ENCODE data around the gene WDR90.

DNA sequence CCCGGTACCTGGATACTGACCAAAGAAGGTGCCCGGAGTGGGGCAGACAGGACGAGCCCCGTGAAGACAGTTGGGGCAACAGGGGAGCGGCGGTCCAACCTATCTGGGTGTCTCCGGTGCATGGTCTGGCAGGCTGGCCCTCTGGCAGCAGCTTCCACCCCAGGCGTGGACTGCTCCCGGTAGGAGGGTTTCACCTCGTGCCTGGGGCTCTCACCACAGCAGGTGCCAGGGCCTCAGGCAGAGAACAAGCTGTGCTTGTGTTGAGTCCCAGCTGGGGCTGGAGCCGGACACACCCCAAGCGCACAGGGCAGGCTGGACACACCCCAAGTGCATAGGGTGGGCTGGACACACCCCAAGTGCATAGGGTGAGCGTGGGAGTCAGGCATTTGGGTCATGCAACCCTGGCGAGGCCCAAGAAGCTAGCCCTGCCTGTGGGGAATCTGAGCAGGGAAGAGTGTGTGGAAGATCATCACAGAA, 57.9 kb downstream of the WDR90 start:
- TF ChIP-seq, protein P1, sequence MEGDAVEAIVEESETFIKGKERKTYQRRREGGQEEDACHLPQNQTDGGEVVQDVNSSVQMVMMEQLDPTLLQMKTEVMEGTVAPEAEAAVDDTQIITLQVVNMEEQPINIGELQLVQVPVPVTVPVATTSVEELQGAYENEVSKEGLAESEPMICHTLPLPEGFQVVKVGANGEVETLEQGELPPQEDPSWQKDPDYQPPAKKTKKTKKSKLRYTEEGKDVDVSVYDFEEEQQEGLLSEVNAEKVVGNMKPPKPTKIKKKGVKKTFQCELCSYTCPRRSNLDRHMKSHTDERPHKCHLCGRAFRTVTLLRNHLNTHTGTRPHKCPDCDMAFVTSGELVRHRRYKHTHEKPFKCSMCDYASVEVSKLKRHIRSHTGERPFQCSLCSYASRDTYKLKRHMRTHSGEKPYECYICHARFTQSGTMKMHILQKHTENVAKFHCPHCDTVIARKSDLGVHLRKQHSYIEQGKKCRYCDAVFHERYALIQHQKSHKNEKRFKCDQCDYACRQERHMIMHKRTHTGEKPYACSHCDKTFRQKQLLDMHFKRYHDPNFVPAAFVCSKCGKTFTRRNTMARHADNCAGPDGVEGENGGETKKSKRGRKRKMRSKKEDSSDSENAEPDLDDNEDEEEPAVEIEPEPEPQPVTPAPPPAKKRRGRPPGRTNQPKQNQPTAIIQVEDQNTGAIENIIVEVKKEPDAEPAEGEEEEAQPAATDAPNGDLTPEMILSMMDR (IDR thresholded peaks at IDR 0.05) = no peak
- TF ChIP-seq EZH2 (IDR thresholded peaks at IDR 0.05) = no peak
